ENCODE measurements around the gene GPR153. TPM values are rescaled to one million over a fixed set of nuclear protein-coding genes. Genes with fewer than 3 reads are reported as not detected.

The GPR153 gene
- total and polyA plus RNA-seq, 2 donors (not counting 1 experiment from before 2014, with no cell fraction given) = 0.04 to 0.20 TPM

DNA sequence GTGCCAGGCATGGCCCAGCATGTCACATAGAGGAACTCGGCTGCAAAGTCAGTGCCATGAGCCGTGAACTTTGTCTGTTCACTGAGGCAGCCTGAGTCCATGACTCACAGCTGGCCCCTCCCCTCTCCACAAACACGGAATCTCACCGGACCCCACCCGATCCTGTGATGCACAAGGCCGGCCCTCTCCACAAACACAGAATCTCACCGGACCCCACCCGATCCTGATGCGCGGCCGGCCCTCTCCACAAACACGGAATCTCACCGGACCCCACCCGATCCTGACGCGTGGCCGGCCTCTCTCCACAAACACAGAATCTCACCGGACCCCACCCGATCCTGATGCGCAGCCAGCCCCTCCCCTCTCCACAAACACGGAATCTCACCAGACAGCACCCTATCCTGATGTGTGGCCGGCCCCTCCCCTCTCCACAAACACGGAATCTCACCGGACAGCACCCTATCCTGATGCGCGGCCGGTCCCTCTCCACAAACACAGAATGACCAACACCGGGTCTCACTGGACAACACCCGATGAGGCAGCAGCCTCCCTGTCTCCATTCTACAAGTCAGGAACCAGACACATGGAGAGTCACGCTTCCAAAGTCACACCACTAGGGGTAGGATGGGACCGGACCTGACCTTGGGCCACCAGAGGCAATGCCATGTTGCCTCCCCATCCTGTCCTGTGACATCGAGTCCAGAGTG lies 39.6 kb upstream of the GPR153 start:
- Mint-ChIP-seq H3K27ac (no peak overlapping the region), H3K9me3 (ENCODE audit: insufficient read depth) (no peaks in the 10 kb centered on the region), H3K4me1 (no peaks in the 10 kb centered on the region), H3K27me3 (no peaks in the 10 kb centered on the region), H3K4me3 (no peak overlapping the region)
- no peaks in the 10 kb centered on the region for H4K20me1 ChIP-seq (ENCODE audit: control insufficient read depth, insufficient read depth, low read length, poor library complexity, severe bottlenecking)
- intact Hi-C loops (cut with micrococcal nuclease) = no loop called here
- WGBS (ENCODE audit: insufficient coverage) = 98% methylated on average over 29 of the region's 32 CpGs
- no peak overlapping the region for H2AFZ ChIP-seq (ENCODE audit: insufficient read depth, low read depth, low read length, poor library complexity, severe bottlenecking)
- H3K27me3 ChIP-seq (replicated peaks in 1 of 4; ENCODE audit: control extremely low read depth in 1 of 4, control insufficient read depth in 3 of 4, insufficient read depth in 4 of 4, low read length in 3 of 4) = no peaks in the 10 kb centered on the region
- TF ChIP-seq EZH2 (IDR thresholded peaks at IDR 0.05; ENCODE audit: borderline replicate concordance, insufficient read depth, low read depth, low read length, poor library complexity, severe bottlenecking) (no peak), CTCF (IDR thresholded peaks at IDR 0.05) (no peak)
- H3K36me3 ChIP-seq (replicated peaks in 1 of 2; ENCODE audit: control extremely low read depth in 1 of 2, control insufficient read depth in 1 of 2, extremely low read depth in 1 of 2, insufficient read depth in 2 of 2, low read length in 1 of 2) = no peaks in the 10 kb centered on the region
- no peak overlapping the region for H3K4me2 ChIP-seq (replicated peaks; ENCODE audit: low read depth, low read length, poor library complexity, severe bottlenecking)
- CTCF ChIA-PET = no interaction called here
- ATAC-seq (ENCODE audit: low read depth) = no peak
- no peak for DNase-seq
- H3K79me2 ChIP-seq (ENCODE audit: control insufficient read depth, insufficient read depth, low read length) = no peaks in the 10 kb centered on the region
- no peak overlapping the region for H3K27ac ChIP-seq (ENCODE audit: low read length in 2 of 2)
- no peaks in the 10 kb centered on the region for H3K9me3 ChIP-seq (ENCODE audit: control extremely low read depth in 1 of 3, control insufficient read depth in 2 of 3, insufficient read depth in 1 of 3, low read length in 2 of 3)
- no peaks in the 10 kb centered on the region for H3K4me1 ChIP-seq (ENCODE audit: control insufficient read depth in 2 of 2, insufficient read depth in 2 of 2, low read length in 2 of 2)
- no peak overlapping the region for H3K9ac ChIP-seq (ENCODE audit: low read length)
- no peak overlapping the region for H3K4me3 ChIP-seq (ENCODE audit: control extremely low read depth in 1 of 5, extremely low read depth in 1 of 5, insufficient read depth in 1 of 5, low read depth in 2 of 5, low read length in 4 of 5)
- POLR2A ChIA-PET = no interaction called here

DNA sequence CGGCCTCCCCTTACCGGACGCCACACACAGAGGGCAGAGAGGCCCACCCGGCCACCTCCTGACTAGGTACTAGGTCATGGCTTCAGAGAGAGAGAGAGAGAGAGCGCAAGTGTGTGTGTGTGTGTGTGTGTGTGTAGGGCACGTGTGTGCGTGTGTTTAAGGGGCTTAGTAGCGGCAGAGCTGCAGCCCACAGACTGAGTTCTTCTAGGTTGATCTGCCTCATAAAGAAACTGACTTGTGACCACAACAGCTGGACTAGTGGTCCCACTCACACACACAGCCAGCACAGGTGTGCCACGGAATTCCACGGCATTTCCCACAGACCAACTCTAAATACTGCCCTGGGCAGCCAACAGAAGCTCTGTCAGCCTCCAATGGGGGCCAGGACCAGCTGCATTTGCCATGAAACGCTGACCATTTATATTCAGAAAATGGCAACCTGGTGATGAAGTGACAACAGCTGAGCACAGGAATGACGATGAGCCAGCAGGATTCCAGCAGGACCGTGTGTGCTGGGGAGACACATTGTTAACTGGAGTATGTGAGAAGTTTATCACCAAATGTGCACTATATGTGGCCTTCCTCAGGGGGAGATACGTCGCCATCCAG lies 38.8 kb upstream of the GPR153 start:
- Histone ChIP-seq H3K4me2 (replicated peaks; ENCODE audit: low read depth, low read length, poor library complexity, severe bottlenecking) (no peak overlapping the region), H3K9ac (ENCODE audit: low read length) (no peak overlapping the region), H3K9me3 (ENCODE audit: control extremely low read depth in 1 of 3, control insufficient read depth in 2 of 3, insufficient read depth in 1 of 3, low read length in 2 of 3) (no peaks in the 10 kb centered on the region), H3K4me3 (ENCODE audit: control extremely low read depth in 1 of 5, extremely low read depth in 1 of 5, insufficient read depth in 1 of 5, low read depth in 2 of 5, low read length in 4 of 5) (no peak overlapping the region), H3K4me1 (ENCODE audit: control insufficient read depth in 2 of 2, insufficient read depth in 2 of 2, low read length in 2 of 2) (no peaks in the 10 kb centered on the region), H4K20me1 (ENCODE audit: control insufficient read depth, insufficient read depth, low read length, poor library complexity, severe bottlenecking) (no peaks in the 10 kb centered on the region), H3K27ac (ENCODE audit: low read length in 2 of 2) (no peak overlapping the region), H3K36me3 (replicated peaks in 1 of 2; ENCODE audit: control extremely low read depth in 1 of 2, control insufficient read depth in 1 of 2, extremely low read depth in 1 of 2, insufficient read depth in 2 of 2, low read length in 1 of 2) (no peaks in the 10 kb centered on the region), H3K27me3 (replicated peaks in 1 of 4; ENCODE audit: control extremely low read depth in 1 of 4, control insufficient read depth in 3 of 4, insufficient read depth in 4 of 4, low read length in 3 of 4) (no peaks in the 10 kb centered on the region), H3K79me2 (ENCODE audit: control insufficient read depth, insufficient read depth, low read length) (no peaks in the 10 kb centered on the region), H2AFZ (ENCODE audit: insufficient read depth, low read depth, low read length, poor library complexity, severe bottlenecking) (no peak overlapping the region)
- no peak overlapping the region for H3K27ac Mint-ChIP-seq
- WGBS (ENCODE audit: insufficient coverage) = 97% methylated on average over 12 of the region's 15 CpGs
- intact Hi-C loops (cut with micrococcal nuclease) = no loop called here
- ATAC-seq (ENCODE audit: low read depth) (no peak), DNase-seq (no peak)
- no peaks in the 10 kb centered on the region for H3K27me3 Mint-ChIP-seq
- H3K9me3 Mint-ChIP-seq (ENCODE audit: insufficient read depth) = no peaks in the 10 kb centered on the region
- H3K4me3 Mint-ChIP-seq = no peak overlapping the region
- no peaks in the 10 kb centered on the region for H3K4me1 Mint-ChIP-seq
- ChIA-PET POLR2A (no interaction called here), CTCF (no interaction called here)
- TF ChIP-seq EZH2 (IDR thresholded peaks at IDR 0.05; ENCODE audit: borderline replicate concordance, insufficient read depth, low read depth, low read length, poor library complexity, severe bottlenecking) (no peak), CTCF (IDR thresholded peaks at IDR 0.05) (no peak)
